Measurements from ENCODE around the gene LCN10. TPM values are rescaled to one million over a fixed set of nuclear protein-coding genes. Genes with fewer than 3 reads are reported as not detected.

Gene LCN10
- total and polyA plus RNA-seq, 2 donors (not counting 3 experiments of a cell fraction or from before 2014, with no cell fraction given) = not detected

GRCh38 chr9:136748666-136749611, 6.2 kb upstream of the LCN10 start:
- H3K4me3 ChIP-seq (replicated peaks in 1 of 3; ENCODE audit: insufficient read depth in 1 of 3, low read depth in 1 of 3, low read length in 3 of 3) = no peak overlapping the region
- FAIRE-seq (no peak), DNase-seq (ENCODE audit: low read depth, low spot score) (no peak)
- no peaks in the 10 kb centered on the region for H3K36me3 ChIP-seq (ENCODE audit: control insufficient read depth in 2 of 2, extremely low read depth in 1 of 2, insufficient read depth in 2 of 2, low read length in 2 of 2)
- no peaks in the 10 kb centered on the region for H3K79me2 ChIP-seq (ENCODE audit: control insufficient read depth, insufficient read depth, low read length)
- H3K27me3 ChIP-seq (ENCODE audit: control insufficient read depth in 2 of 2, insufficient read depth in 2 of 2, low read length in 2 of 2) = peaks cover 3 to 5% of the 10 kb centered on the region in 2 experiments
- no peaks in the 10 kb centered on the region for H4K20me1 ChIP-seq (replicated peaks; ENCODE audit: control insufficient read depth, extremely low read depth, insufficient read depth, low read length)
- intact Hi-C loops (cut with micrococcal nuclease) (no loop called here), dilution Hi-C loops (cut with MboI; ENCODE audit: extremely low pct_ligation_motif_present, low sequenced_read_pairs) (no loop called here)
- H3K9me3 ChIP-seq (replicated peaks; ENCODE audit: control insufficient read depth, insufficient read depth, low read length) = no peaks in the 10 kb centered on the region
- ChIA-PET POLR2A (no interaction called here), CTCF (interaction anchor here (2.3 kb wide), 1 partner anchor 11 kb away, joined by 7 read pairs; no protein-coding TSS in a partner anchor)
- no peaks in the 10 kb centered on the region for H3K9me1 ChIP-seq (replicated peaks; ENCODE audit: control insufficient read depth, extremely low read depth, insufficient read depth, low read length)
- no peak overlapping the region for H3K4me2 ChIP-seq (ENCODE audit: insufficient read depth, low read length)
- TF ChIP-seq, protein P1, sequence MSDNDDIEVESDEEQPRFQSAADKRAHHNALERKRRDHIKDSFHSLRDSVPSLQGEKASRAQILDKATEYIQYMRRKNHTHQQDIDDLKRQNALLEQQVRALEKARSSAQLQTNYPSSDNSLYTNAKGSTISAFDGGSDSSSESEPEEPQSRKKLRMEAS (IDR thresholded peaks at IDR 0.05; ENCODE audit: insufficient read depth, insufficient read length) = no peak
- no peak for TF ChIP-seq POLR2A (IDR thresholded peaks at IDR 0.05; ENCODE audit: low read depth, low read length)
- TF ChIP-seq, protein P2, sequence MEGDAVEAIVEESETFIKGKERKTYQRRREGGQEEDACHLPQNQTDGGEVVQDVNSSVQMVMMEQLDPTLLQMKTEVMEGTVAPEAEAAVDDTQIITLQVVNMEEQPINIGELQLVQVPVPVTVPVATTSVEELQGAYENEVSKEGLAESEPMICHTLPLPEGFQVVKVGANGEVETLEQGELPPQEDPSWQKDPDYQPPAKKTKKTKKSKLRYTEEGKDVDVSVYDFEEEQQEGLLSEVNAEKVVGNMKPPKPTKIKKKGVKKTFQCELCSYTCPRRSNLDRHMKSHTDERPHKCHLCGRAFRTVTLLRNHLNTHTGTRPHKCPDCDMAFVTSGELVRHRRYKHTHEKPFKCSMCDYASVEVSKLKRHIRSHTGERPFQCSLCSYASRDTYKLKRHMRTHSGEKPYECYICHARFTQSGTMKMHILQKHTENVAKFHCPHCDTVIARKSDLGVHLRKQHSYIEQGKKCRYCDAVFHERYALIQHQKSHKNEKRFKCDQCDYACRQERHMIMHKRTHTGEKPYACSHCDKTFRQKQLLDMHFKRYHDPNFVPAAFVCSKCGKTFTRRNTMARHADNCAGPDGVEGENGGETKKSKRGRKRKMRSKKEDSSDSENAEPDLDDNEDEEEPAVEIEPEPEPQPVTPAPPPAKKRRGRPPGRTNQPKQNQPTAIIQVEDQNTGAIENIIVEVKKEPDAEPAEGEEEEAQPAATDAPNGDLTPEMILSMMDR (IDR thresholded peaks at IDR 0.05; ENCODE audit: extremely low read depth in 1 of 2, insufficient read depth in 1 of 2, low read depth in 1 of 2, low read length in 2 of 2) = no peak
- no peak for TF ChIP-seq MYC (IDR thresholded peaks at IDR 0.05; ENCODE audit: low read depth, low read length)
- no peak for TF ChIP-seq FOS (IDR thresholded peaks at IDR 0.05; ENCODE audit: borderline replicate concordance, insufficient read depth, low read length)
- no TSS peak for BruUV-seq (replicated peaks)
- H3K9ac ChIP-seq (replicated peaks; ENCODE audit: extremely low read depth, insufficient read depth, low read length) = no peak overlapping the region
- no peak overlapping the region for H2AFZ ChIP-seq (ENCODE audit: low read depth, low read length)
- no peak overlapping the region for H3K27ac ChIP-seq (ENCODE audit: insufficient read depth, low read depth, low read length)
- no peaks in the 10 kb centered on the region for H3K4me1 ChIP-seq (ENCODE audit: control insufficient read depth, extremely low read depth, insufficient read depth, low read length)
